KMS-11 (cell line): ENCODE data around the gene ZNF689.

Source experiments
- H2AFZ ChIP-seq: fragments of 200-600 bp; sonication (generic); 2 replicates; pipeline ENCODE4 v1.6.1; 2016; ENCODE audit warnings: antibody characterized with exemption, mixed run types, low read depth
- H3K27ac ChIP-seq: fragments of 200-600 bp; sonication (generic); 2 replicates; pipeline ENCODE4 v1.6.1; 2016; ENCODE audit warnings: mild to moderate bottlenecking, mixed run types
- H3K27me3 ChIP-seq: fragments of 200-600 bp; sonication (generic); 2 replicates; pipeline ENCODE4 v1.6.1; 2017; ENCODE audit warnings: mild to moderate bottlenecking, low read depth, mixed run types, moderate library complexity; ENCODE audit not compliant: insufficient read depth
- H3K36me3 ChIP-seq: fragments of 200-600 bp; sonication (generic); 2 replicates; pipeline ENCODE4 v1.6.1; 2017; ENCODE audit warnings: mild to moderate bottlenecking, mixed run types; ENCODE audit not compliant: insufficient read depth
- H3K4me1 ChIP-seq: fragments of 200-600 bp; sonication (generic); 2 replicates; pipeline ENCODE4 v1.6.1; 2016; ENCODE audit warnings: mild to moderate bottlenecking, low read depth, mixed run types; ENCODE audit not compliant: poor library complexity, severe bottlenecking
- H3K4me2 ChIP-seq: fragments of 200-600 bp; sonication (generic); 2 replicates; pipeline ENCODE4 v1.7.0; 2016; ENCODE audit warnings: mild to moderate bottlenecking, mixed run types
- H3K4me3 ChIP-seq: fragments of 200-600 bp; sonication (generic); IDR thresholded peaks from 2 replicates; pipeline ENCODE4 v1.6.1; 2017; ENCODE audit warnings: low read depth, low read length, mixed read lengths; ENCODE audit not compliant: insufficient read depth
- H3K79me2 ChIP-seq: fragments of 200-600 bp; sonication (generic); 2 replicates; pipeline ENCODE4 v1.6.1; 2016; ENCODE audit warnings: low read depth, mixed run types; ENCODE audit not compliant: insufficient read depth
- H3K9ac ChIP-seq: fragments of 200-600 bp; sonication (generic); 2 replicates; pipeline ENCODE4 v1.6.1; 2016; ENCODE audit warnings: mild to moderate bottlenecking, mixed run types
- H4K20me1 ChIP-seq: fragments of 200-600 bp; sonication (generic); 2 replicates; pipeline ENCODE4 v1.6.1; 2016; ENCODE audit warnings: mild to moderate bottlenecking, mixed run types; ENCODE audit not compliant: insufficient read depth
- CTCF ChIP-seq: fragments of 200-600 bp; sonication (generic); conservative IDR thresholded peaks from 2 replicates; pipeline ENCODE4 v1.6.1; 2017; ENCODE audit warnings: low read depth, mild to moderate bottlenecking, antibody characterized with exemption, low read length, moderate library complexity, mixed read lengths

ZNF689 gene

GRCh38 chr16:30569281-30569680 is 40.9 kb downstream of the ZNF689 start:
- H3K27me3 ChIP-seq: no peaks in the 10 kb centered on the region
- peak overlapping the region; percentile 77; the same call in 1 of the 2 replicates for H3K27ac ChIP-seq
- H3K36me3 ChIP-seq: no peaks in the 10 kb centered on the region
- H4K20me1 ChIP-seq: no peaks in the 10 kb centered on the region
- no peak overlapping the region for H3K4me2 ChIP-seq
- TF ChIP-seq CTCF: no peak
- no peak overlapping the region for H3K9ac ChIP-seq
- no peak overlapping the region for H2AFZ ChIP-seq
- peaks cover 60% of the 10 kb centered on the region for H3K4me1 ChIP-seq
- H3K79me2 ChIP-seq: peaks cover 12% of the 10 kb centered on the region
- H3K4me3 ChIP-seq: no peak overlapping the region

DNA sequence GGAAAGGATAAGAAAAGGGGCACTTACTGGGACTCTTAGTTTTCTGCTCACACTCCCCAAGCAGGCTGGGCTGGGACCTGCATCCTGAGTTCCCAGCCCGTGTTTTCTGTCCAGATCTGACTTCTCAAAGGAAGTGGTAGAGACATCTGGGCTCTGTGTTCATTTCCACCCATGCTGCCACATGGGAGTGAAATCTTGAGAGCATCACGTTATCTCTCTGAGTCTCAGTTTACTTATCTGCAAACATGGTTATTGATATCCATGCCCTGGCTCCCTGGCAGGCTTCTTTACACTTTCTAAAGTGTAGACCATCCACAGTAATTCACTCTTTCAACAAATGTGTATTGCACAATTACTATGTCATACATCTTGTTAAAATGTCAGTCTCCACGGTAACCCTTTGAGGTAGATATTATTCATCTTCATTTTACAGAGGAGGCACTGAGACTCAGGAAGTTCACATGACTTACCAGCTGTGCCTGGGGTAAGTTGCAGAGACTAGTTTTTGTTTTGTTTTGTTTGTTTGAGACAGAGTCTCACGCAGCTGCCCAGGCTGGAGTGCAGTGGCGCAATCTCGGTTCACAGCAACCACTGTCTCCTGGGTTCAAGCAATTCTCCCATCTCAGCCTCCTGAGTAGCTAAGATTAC is 42.1 kb downstream of the ZNF689 start:
- Histone ChIP-seq H2AFZ (peak overlapping the region; percentile 3; the same call in 1 of the 2 replicates), H3K9ac (peak overlapping the region; percentile 18; the same call in 1 of the 2 replicates), H3K27ac (peak overlapping the region; percentile 77), H3K36me3 (no peaks in the 10 kb centered on the region), H3K4me1 (peaks cover 49% of the 10 kb centered on the region), H3K27me3 (no peaks in the 10 kb centered on the region), H4K20me1 (no peaks in the 10 kb centered on the region), H3K4me3 (no peak overlapping the region), H3K79me2 (peaks cover 7% of the 10 kb centered on the region), H3K4me2 (peak overlapping the region; percentile 62)
- TF ChIP-seq CTCF: no peak

- H3K9ac ChIP-seq: peak overlapping the region; percentile 18
- TF ChIP-seq CTCF: no peak
- H3K36me3 ChIP-seq: no peaks in the 10 kb centered on the region
- no peaks in the 10 kb centered on the region for H3K27me3 ChIP-seq
- H4K20me1 ChIP-seq: no peaks in the 10 kb centered on the region
- H3K4me3 ChIP-seq: no peak overlapping the region
- no peaks in the 10 kb centered on the region; the same call in 1 of the 2 replicates for H3K79me2 ChIP-seq
- H3K4me1 ChIP-seq: peaks cover 42% of the 10 kb centered on the region
- peak overlapping the region; percentile 77 for H3K27ac ChIP-seq
- H3K4me2 ChIP-seq: peak overlapping the region; percentile 62
- peak overlapping the region; percentile 3 for H2AFZ ChIP-seq
Measured at GRCh38 chr16:30567160-30567990, 42.8 kb downstream of the ZNF689 start.

- peaks cover 42% of the 10 kb centered on the region for H3K4me1 ChIP-seq
- H3K27me3 ChIP-seq: no peaks in the 10 kb centered on the region
- no peak overlapping the region for H2AFZ ChIP-seq
- peak overlapping the region; percentile 62; the same call in 1 of the 2 replicates for H3K4me2 ChIP-seq
- H4K20me1 ChIP-seq: no peaks in the 10 kb centered on the region
- no peak overlapping the region for H3K4me3 ChIP-seq
- no peaks in the 10 kb centered on the region for H3K36me3 ChIP-seq
- H3K79me2 ChIP-seq: no peaks in the 10 kb centered on the region
- peak overlapping the region; percentile 18; the same call in 1 of the 2 replicates for H3K9ac ChIP-seq
- no peak for TF ChIP-seq CTCF
- H3K27ac ChIP-seq: peak overlapping the region; percentile 77
Measured at GRCh38 chr16:30566531-30566930, 43.7 kb downstream of the ZNF689 start.
